Measurements from ENCODE around the gene CACNA1C. TPM values are rescaled to one million over a fixed set of nuclear protein-coding genes. Genes with fewer than 3 reads are reported as not detected.

The CACNA1C gene
- total RNA-seq, 2 experiments from 2014 or later = 0.69 to 1.4 TPM

- POLR2A ChIA-PET = no interaction called here
- CTCF ChIA-PET (ENCODE audit: unreplicated experiment) = no interaction called here
- TF ChIP-seq EZH2phosphoT487 (IDR thresholded peaks at IDR 0.05; ENCODE audit: borderline replicate concordance, low read depth, low read length) = no peak
- TF ChIP-seq CTCF (conservative IDR thresholded peaks at IDR 0.05; ENCODE audit: low read length) = no peak
- Histone ChIP-seq H3K9me3 (ENCODE audit: low read length) (no peaks in the 10 kb centered on the region), H3K36me3 (ENCODE audit: insufficient read depth, low read length) (no peaks in the 10 kb centered on the region), H4K20me1 (ENCODE audit: insufficient read depth, low read length) (no peaks in the 10 kb centered on the region), H3K4me1 (ENCODE audit: insufficient read depth, low read length, poor library complexity, severe bottlenecking) (no peaks in the 10 kb centered on the region), H3K79me2 (ENCODE audit: insufficient read depth, low read depth, low read length) (no peaks in the 10 kb centered on the region), H3K4me2 (ENCODE audit: low read length) (no peak overlapping the region), H3K27ac (ENCODE audit: low read depth, low read length, poor library complexity, severe bottlenecking) (no peak overlapping the region), H2AFZ (ENCODE audit: low read length) (no peak overlapping the region), H3K4me3 (ENCODE audit: low read depth, low read length, poor library complexity, severe bottlenecking) (no peak overlapping the region), H3K9me2 (ENCODE audit: insufficient read depth, low read length) (no peaks in the 10 kb centered on the region)
- intact Hi-C loops (cut with micrococcal nuclease; ENCODE audit: unreplicated experiment) = no loop called here
- no TSS peak for BruUV-seq (replicated peaks)
- DNase-seq (ENCODE audit: low spot score) = no peak
These were observed 657.9 kb downstream of the CACNA1C start for GRCh38 chr12:2710701-2711100.

- Histone ChIP-seq H3K4me2 (ENCODE audit: low read length) (no peak overlapping the region), H3K27ac (ENCODE audit: low read depth, low read length, poor library complexity, severe bottlenecking) (no peak overlapping the region), H3K9me2 (ENCODE audit: insufficient read depth, low read length) (no peaks in the 10 kb centered on the region), H3K9me3 (ENCODE audit: low read length) (no peaks in the 10 kb centered on the region), H3K4me3 (ENCODE audit: low read depth, low read length, poor library complexity, severe bottlenecking) (no peak overlapping the region), H3K36me3 (ENCODE audit: insufficient read depth, low read length) (no peaks in the 10 kb centered on the region), H3K79me2 (ENCODE audit: insufficient read depth, low read depth, low read length) (no peaks in the 10 kb centered on the region), H3K4me1 (ENCODE audit: insufficient read depth, low read length, poor library complexity, severe bottlenecking) (no peaks in the 10 kb centered on the region), H2AFZ (ENCODE audit: low read length) (no peak overlapping the region), H4K20me1 (ENCODE audit: insufficient read depth, low read length) (no peaks in the 10 kb centered on the region)
- no peak for DNase-seq (ENCODE audit: low spot score)
- CTCF ChIA-PET (ENCODE audit: unreplicated experiment) = interaction anchor here (0.5 kb wide), 1 partner anchor 662 kb away, joined by 3 read pairs; no protein-coding TSS in a partner anchor
- TF ChIP-seq CTCF (conservative IDR thresholded peaks at IDR 0.05; ENCODE audit: low read length) = no peak
- TF ChIP-seq EZH2phosphoT487 (IDR thresholded peaks at IDR 0.05; ENCODE audit: borderline replicate concordance, low read depth, low read length) = no peak
- BruUV-seq (replicated peaks) = no TSS peak
- intact Hi-C loops (cut with micrococcal nuclease; ENCODE audit: unreplicated experiment) = no loop called here
- POLR2A ChIA-PET = no interaction called here
These were observed 666.6 kb downstream of the CACNA1C start for GRCh38 chr12:2719392-2719791.

- Histone ChIP-seq H2AFZ (ENCODE audit: low read length) (no peak overlapping the region), H3K9me2 (ENCODE audit: insufficient read depth, low read length) (no peaks in the 10 kb centered on the region), H3K4me1 (ENCODE audit: insufficient read depth, low read length, poor library complexity, severe bottlenecking) (no peaks in the 10 kb centered on the region), H3K4me2 (ENCODE audit: low read length) (no peak overlapping the region), H3K36me3 (ENCODE audit: insufficient read depth, low read length) (no peaks in the 10 kb centered on the region), H3K9me3 (ENCODE audit: low read length) (no peaks in the 10 kb centered on the region), H4K20me1 (ENCODE audit: insufficient read depth, low read length) (no peaks in the 10 kb centered on the region), H3K79me2 (ENCODE audit: insufficient read depth, low read depth, low read length) (no peaks in the 10 kb centered on the region), H3K4me3 (ENCODE audit: low read depth, low read length, poor library complexity, severe bottlenecking) (no peak overlapping the region), H3K27ac (ENCODE audit: low read depth, low read length, poor library complexity, severe bottlenecking) (no peak overlapping the region)
- POLR2A ChIA-PET = interaction anchor here (1.2 kb wide), 1 partner anchor 386 kb away, joined by 3 read pairs; no protein-coding TSS in a partner anchor
- no TSS peak for BruUV-seq (replicated peaks)
- intact Hi-C loops (cut with micrococcal nuclease; ENCODE audit: unreplicated experiment) = no loop called here
- no peak for TF ChIP-seq EZH2phosphoT487 (IDR thresholded peaks at IDR 0.05; ENCODE audit: borderline replicate concordance, low read depth, low read length)
- TF ChIP-seq CTCF (conservative IDR thresholded peaks at IDR 0.05; ENCODE audit: low read length) = no peak
- DNase-seq (ENCODE audit: low spot score) = no peak
- CTCF ChIA-PET (ENCODE audit: unreplicated experiment) = no interaction called here
These were observed 670.0 kb downstream of the CACNA1C start for GRCh38 chr12:2722806-2723205.
